ENCODE data around the gene CSF2. TPM values are rescaled to one million over a fixed set of nuclear protein-coding genes. Genes with fewer than 3 reads are reported as not detected.
"Not testable (repeated sequence)": the region's sequence is repeated elsewhere in the genome, so short reads cannot be mapped to it uniquely, and the experiment has no call there.

Gene CSF2
- total RNA-seq, 1 donor from 2014 or later: 1,122 TPM

DNA sequence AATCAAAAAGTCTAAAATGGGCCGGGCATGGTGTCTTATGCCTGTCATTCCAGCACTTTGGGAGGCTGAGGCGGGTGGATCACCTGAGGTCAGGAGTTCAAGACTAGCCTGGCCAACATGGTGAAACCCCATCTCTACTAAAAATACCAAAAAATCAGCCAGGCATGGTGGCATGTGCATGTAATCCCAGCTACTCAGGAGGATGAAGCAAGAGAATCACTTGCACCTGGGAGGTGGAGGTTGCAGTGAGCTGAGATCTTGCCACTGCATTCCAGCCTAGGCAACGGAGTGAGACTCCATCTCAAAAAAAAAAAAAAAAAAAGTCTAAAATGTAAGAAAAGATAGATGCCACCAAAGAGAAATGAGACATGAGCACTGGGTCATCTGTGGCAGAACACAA lies 49.4 kb downstream of the CSF2 start:
- Mint-ChIP-seq H3K9me3 (peaks cover 55% of the 10 kb centered on the region), H3K4me1 (peaks cover 27% of the 10 kb centered on the region), H3K27me3 (peaks cover 15% of the 10 kb centered on the region), H3K36me3 (ENCODE audit: low read depth) (peaks cover 46% of the 10 kb centered on the region)
- H3K4me3 Mint-ChIP-seq; H3K27ac Mint-ChIP-seq; intact Hi-C loops (cut with micrococcal nuclease): not testable (repeated sequence)
- DNase-seq: peak; percentile 27

DNA sequence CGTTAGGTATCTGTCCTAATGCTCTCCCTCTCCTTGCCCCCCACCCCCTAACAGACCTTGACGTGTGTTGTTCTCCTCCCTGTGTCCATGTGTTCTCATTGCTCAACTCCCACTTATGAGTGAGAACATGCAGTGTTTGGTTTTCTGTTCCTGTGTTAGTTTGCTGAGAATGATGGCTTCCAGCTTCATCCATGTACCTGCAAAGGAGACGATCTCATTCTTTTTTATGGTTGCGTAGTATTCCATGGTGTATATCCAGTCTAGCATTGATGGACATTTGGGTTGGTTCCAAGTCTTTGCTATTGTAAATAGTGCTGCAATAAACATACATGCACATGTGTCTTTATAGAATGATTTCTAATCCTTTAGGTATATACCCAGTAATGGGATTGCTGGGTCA lies 50.0 kb downstream of the CSF2 start:
- H3K27ac Mint-ChIP-seq; H3K4me3 Mint-ChIP-seq; intact Hi-C loops (cut with micrococcal nuclease): not testable (repeated sequence)
- Mint-ChIP-seq H3K27me3 (peaks cover 18% of the 10 kb centered on the region), H3K4me1 (peaks cover 28% of the 10 kb centered on the region), H3K36me3 (ENCODE audit: low read depth) (peaks cover 52% of the 10 kb centered on the region), H3K9me3 (peaks cover 61% of the 10 kb centered on the region)
- peak; percentile 12 for DNase-seq

Other genes starting within 250 kb of the CSF2 start
- gene MEIKIN, start 128.1 kb upstream of the CSF2 start, total RNA-seq: not detected in 2 replicates
- gene ACSL6, start 62.1 kb upstream of the CSF2 start, total RNA-seq: 36.9 and 39.6 TPM in 2 replicates
- gene IL3, start 13.1 kb upstream of the CSF2 start, total RNA-seq: 67.7 and 71.3 TPM in 2 replicates
- gene P4HA2, start 154.1 kb downstream of the CSF2 start, total RNA-seq: 45.5 and 49.5 TPM in 2 replicates
- gene PDLIM4, start 183.9 kb downstream of the CSF2 start, total RNA-seq: 0.72 and 0.78 TPM in 2 replicates
- 1.1 and 2.1 TPM in 2 replicates for gene SLC22A4, start 220.6 kb downstream of the CSF2 start, total RNA-seq